WTC11 (cell line): ENCODE measurements around the gene TAF6. TPM values are rescaled to one million over a fixed set of nuclear protein-coding genes. Genes with fewer than 3 reads are reported as not detected.
A peak's percentile ranks its signal among the peaks of the same experiment; 100 is the strongest.

ENCODE experiments used
- ATAC-seq: fragments of 200-7000 bp; cut with Tn5 transposase; 2 replicates; pipeline ENCODE4 v1.10.0; 2021; ENCODE audit warnings: mild to moderate bottlenecking, moderate library complexity
- CTCF ChIA-PET: fragments of 300-600 bp; sonication (Branson Sonifier 250); formaldehyde crosslinking; loops from one replicate; lab custom pipeline; 2021; ENCODE audit warnings: antibody characterized with exemption; lab: Charles Lee
- POLR2A ChIA-PET: fragments of 350-600 bp; sonication (Branson Sonifier 250); formaldehyde crosslinking; loops from one replicate; lab custom pipeline; 2021; ENCODE audit warnings: antibody characterized with exemption; lab: Charles Lee
- DNase-seq: peaks from one replicate; pipeline ENCODE4 v3.0.0; 2021; ENCODE audit warnings: low spot score
- H3K27ac Mint-ChIP-seq: 2 replicates; pipeline ENCODE4 v1.8.0; 2021; ENCODE audit warnings: mixed read lengths
- H3K27me3 Mint-ChIP-seq: 2 replicates; pipeline ENCODE4 v1.8.0; 2021; ENCODE audit warnings: low read depth, mild to moderate bottlenecking, moderate library complexity, mixed read lengths
- H3K36me3 Mint-ChIP-seq: 2 replicates; pipeline ENCODE4 v1.8.0; 2021; ENCODE audit warnings: mixed read lengths
- H3K4me1 Mint-ChIP-seq: 2 replicates; pipeline ENCODE4 v1.8.0; 2022; ENCODE audit warnings: mixed read lengths
- H3K4me3 Mint-ChIP-seq: 2 replicates; pipeline ENCODE4 v1.8.0; 2021; ENCODE audit warnings: mild to moderate bottlenecking, moderate library complexity, mixed read lengths
- H3K9me3 Mint-ChIP-seq: 2 replicates; pipeline ENCODE4 v1.8.0; 2021; ENCODE audit warnings: mixed read lengths
- ATF1 ChIP-seq: sonication (generic); formaldehyde crosslinking; IDR thresholded peaks from 2 replicates; pipeline ENCODE4 v1.8.1; 2023; ENCODE audit warnings: mild to moderate bottlenecking, moderate library complexity, missing genetic modification reagents
- GABPB1 ChIP-seq: sonication (generic); formaldehyde crosslinking; IDR thresholded peaks from 2 replicates; pipeline ENCODE4 v1.8.1; 2023; ENCODE audit warnings: mild to moderate bottlenecking, missing genetic modification reagents
- GTF2I ChIP-seq: fragments of 250-450 bp; sonication (Bioruptor Pico); conservative IDR thresholded peaks from 2 replicates; pipeline ENCODE4 v1.4.0; 2021; ENCODE audit warnings: mild to moderate bottlenecking
- IRF1 ChIP-seq: sonication (generic); formaldehyde crosslinking; IDR thresholded peaks from 2 replicates; pipeline ENCODE4 v1.8.0; 2023; ENCODE audit warnings: missing genetic modification reagents
- JUN ChIP-seq: sonication (generic); formaldehyde crosslinking; IDR thresholded peaks from 2 replicates; pipeline ENCODE4 v1.8.0; 2023; ENCODE audit warnings: mild to moderate bottlenecking, missing genetic modification reagents
- MXD4 ChIP-seq: fragments of 250-450 bp; sonication (Bioruptor Pico); IDR thresholded peaks from 2 replicates; pipeline ENCODE4 v1.8.0; 2021; ENCODE audit warnings: mild to moderate bottlenecking, moderate library complexity, borderline replicate concordance
- NFATC4 ChIP-seq: fragments of 250-450 bp; sonication (Bioruptor Pico); IDR thresholded peaks from 2 replicates; pipeline ENCODE4 v1.9.0; 2021; ENCODE audit warnings: mild to moderate bottlenecking
- PRDM15 ChIP-seq: sonication (generic); formaldehyde crosslinking; IDR thresholded peaks from 2 replicates; pipeline ENCODE4 v1.8.0; 2022; ENCODE audit warnings: missing genetic modification reagents
- RELA ChIP-seq: sonication (generic); formaldehyde crosslinking; IDR thresholded peaks from 2 replicates; pipeline ENCODE4 v1.8.1; 2022; ENCODE audit warnings: missing genetic modification reagents, mild to moderate bottlenecking, borderline replicate concordance
- RORB ChIP-seq: fragments of 250-450 bp; sonication (Bioruptor Pico); IDR thresholded peaks from 2 replicates; pipeline ENCODE4 v1.9.0; 2021; ENCODE audit warnings: mild to moderate bottlenecking
- SOX15 ChIP-seq: fragments of 250-450 bp; sonication (Bioruptor Pico); IDR thresholded peaks from 2 replicates; pipeline ENCODE4 v1.9.0; 2021; ENCODE audit warnings: mild to moderate bottlenecking
- TCF7 ChIP-seq: sonication (generic); formaldehyde crosslinking; IDR thresholded peaks from 2 replicates; pipeline ENCODE4 v1.8.0; 2022; ENCODE audit warnings: mild to moderate bottlenecking, low read depth, missing genetic modification reagents, moderate library complexity
- USF1 ChIP-seq: sonication (generic); formaldehyde crosslinking; IDR thresholded peaks from 2 replicates; pipeline ENCODE4 v1.8.0; 2022; ENCODE audit warnings: mild to moderate bottlenecking, missing genetic modification reagents
- USF2 ChIP-seq: sonication (generic); formaldehyde crosslinking; IDR thresholded peaks from 2 replicates; pipeline ENCODE4 v1.8.1; 2023; ENCODE audit warnings: mild to moderate bottlenecking, missing genetic modification reagents, moderate library complexity
- ZNF232 ChIP-seq: sonication (generic); formaldehyde crosslinking; IDR thresholded peaks from 2 replicates; pipeline ENCODE4 v1.8.0; 2022; ENCODE audit warnings: mild to moderate bottlenecking, missing genetic modification reagents
- ZNF396 ChIP-seq: fragments of 250-450 bp; sonication (Bioruptor Pico); IDR thresholded peaks from 2 replicates; pipeline ENCODE4 v1.8.0; 2021; ENCODE audit warnings: mild to moderate bottlenecking, moderate library complexity, borderline replicate concordance
- ZNF416 ChIP-seq: fragments of 250-450 bp; sonication (Bioruptor Pico); IDR thresholded peaks from 2 replicates; pipeline ENCODE4 v1.9.0; 2021; ENCODE audit warnings: mild to moderate bottlenecking, inconsistent platforms
- total RNA-seq: library from RNA; stranded (reverse); gene quantifications from 3 replicates; pipeline ENCODE4 v1.2.3, GENCODE V29; 2021
- TF ChIP-seq, protein P1 (sequence below): sonication (generic); formaldehyde crosslinking; IDR thresholded peaks from 2 replicates; pipeline ENCODE4 v1.8.1; 2022; ENCODE audit warnings: low read depth, mild to moderate bottlenecking, moderate library complexity, missing genetic modification reagents, borderline replicate concordance
- TF ChIP-seq, protein P2 (sequence below): sonication (generic); formaldehyde crosslinking; IDR thresholded peaks from 2 replicates; pipeline ENCODE4 v1.8.0; 2023; ENCODE audit warnings: missing genetic modification reagents, mild to moderate bottlenecking, borderline replicate concordance
- TF ChIP-seq, protein P3 (sequence below): fragments of 250-450 bp; sonication (Bioruptor Pico); IDR thresholded peaks from 2 replicates; pipeline ENCODE4 v1.9.0; 2021; ENCODE audit warnings: moderate library complexity, mild to moderate bottlenecking, inconsistent platforms, borderline replicate concordance

TAF6 gene
- total RNA-seq, 1 experiment from 2014 or later, result 121 TPM

GRCh38 chr7:100071018-100071723, 48.0 kb downstream of the TAF6 start:
- no peak for ATAC-seq
- TF ChIP-seq, protein P1, sequence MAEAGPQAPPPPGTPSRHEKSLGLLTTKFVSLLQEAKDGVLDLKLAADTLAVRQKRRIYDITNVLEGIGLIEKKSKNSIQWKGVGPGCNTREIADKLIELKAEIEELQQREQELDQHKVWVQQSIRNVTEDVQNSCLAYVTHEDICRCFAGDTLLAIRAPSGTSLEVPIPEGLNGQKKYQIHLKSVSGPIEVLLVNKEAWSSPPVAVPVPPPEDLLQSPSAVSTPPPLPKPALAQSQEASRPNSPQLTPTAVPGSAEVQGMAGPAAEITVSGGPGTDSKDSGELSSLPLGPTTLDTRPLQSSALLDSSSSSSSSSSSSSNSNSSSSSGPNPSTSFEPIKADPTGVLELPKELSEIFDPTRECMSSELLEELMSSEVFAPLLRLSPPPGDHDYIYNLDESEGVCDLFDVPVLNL, result no peak
- TF ChIP-seq GTF2I (CRISPR knock-in tag) (peak; percentile 36), RORB (CRISPR knock-in tag) (no peak), PRDM15 (CRISPR knock-in tag) (no peak)

DNA sequence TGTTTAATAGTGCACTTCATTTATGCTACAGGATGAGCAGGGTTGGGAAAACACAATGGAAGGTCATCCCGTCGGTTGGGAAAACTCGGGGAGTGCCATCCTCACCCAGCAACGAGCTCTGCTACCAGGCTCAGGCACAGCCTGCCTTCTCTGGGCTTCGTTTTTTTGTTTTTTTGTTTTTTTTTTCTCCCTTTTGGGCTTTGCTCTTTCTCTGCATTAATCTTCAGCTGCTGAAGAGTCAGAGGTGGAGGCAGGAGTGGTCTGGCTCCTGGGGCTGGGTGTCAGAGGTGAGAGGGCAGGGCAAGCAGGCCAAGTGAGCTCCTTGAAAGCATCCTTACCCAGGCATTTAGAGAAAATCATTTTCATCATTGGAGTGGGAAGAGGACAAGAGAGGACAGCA, 49.2 kb downstream of the TAF6 start:
- POLR2A ChIA-PET, result interaction anchor here (0.7 kb wide), 1 partner anchor 853 kb away, joined by 5 read pairs; no protein-coding TSS in a partner anchor
- DNase-seq (no peak), ATAC-seq (no peak)
- H3K9me3 Mint-ChIP-seq, result peaks cover 39% of the 10 kb centered on the region
- H3K36me3 Mint-ChIP-seq, result peaks cover 71% of the 10 kb centered on the region
- no peak overlapping the region for H3K27ac Mint-ChIP-seq
- no peak overlapping the region for H3K4me3 Mint-ChIP-seq
- H3K4me1 Mint-ChIP-seq, result no peaks in the 10 kb centered on the region
- peaks cover 13% of the 10 kb centered on the region for H3K27me3 Mint-ChIP-seq
- CTCF ChIA-PET, result interaction anchor here (0.7 kb wide), 1 partner anchor 13 kb away, joined by 4 read pairs; no protein-coding TSS in a partner anchor
- no peak for TF ChIP-seq ZNF232 (CRISPR knock-in tag)
- no peak for TF ChIP-seq RELA (CRISPR knock-in tag)
- no peak for TF ChIP-seq NFATC4 (CRISPR knock-in tag)
- TF ChIP-seq, protein P1, result no peak
- no peak for TF ChIP-seq IRF1 (CRISPR knock-in tag)
- no peak for TF ChIP-seq USF1 (CRISPR knock-in tag)
- no peak for TF ChIP-seq TCF7 (CRISPR knock-in tag)
- no peak for TF ChIP-seq GTF2I (CRISPR knock-in tag)
- TF ChIP-seq SOX15 (CRISPR knock-in tag), result no peak
- no peak for TF ChIP-seq JUN (CRISPR knock-in tag)
- TF ChIP-seq ZNF396 (CRISPR knock-in tag), result no peak
- TF ChIP-seq ATF1, result no peak
- TF ChIP-seq MXD4 (CRISPR knock-in tag), result no peak
- TF ChIP-seq, protein P2, sequence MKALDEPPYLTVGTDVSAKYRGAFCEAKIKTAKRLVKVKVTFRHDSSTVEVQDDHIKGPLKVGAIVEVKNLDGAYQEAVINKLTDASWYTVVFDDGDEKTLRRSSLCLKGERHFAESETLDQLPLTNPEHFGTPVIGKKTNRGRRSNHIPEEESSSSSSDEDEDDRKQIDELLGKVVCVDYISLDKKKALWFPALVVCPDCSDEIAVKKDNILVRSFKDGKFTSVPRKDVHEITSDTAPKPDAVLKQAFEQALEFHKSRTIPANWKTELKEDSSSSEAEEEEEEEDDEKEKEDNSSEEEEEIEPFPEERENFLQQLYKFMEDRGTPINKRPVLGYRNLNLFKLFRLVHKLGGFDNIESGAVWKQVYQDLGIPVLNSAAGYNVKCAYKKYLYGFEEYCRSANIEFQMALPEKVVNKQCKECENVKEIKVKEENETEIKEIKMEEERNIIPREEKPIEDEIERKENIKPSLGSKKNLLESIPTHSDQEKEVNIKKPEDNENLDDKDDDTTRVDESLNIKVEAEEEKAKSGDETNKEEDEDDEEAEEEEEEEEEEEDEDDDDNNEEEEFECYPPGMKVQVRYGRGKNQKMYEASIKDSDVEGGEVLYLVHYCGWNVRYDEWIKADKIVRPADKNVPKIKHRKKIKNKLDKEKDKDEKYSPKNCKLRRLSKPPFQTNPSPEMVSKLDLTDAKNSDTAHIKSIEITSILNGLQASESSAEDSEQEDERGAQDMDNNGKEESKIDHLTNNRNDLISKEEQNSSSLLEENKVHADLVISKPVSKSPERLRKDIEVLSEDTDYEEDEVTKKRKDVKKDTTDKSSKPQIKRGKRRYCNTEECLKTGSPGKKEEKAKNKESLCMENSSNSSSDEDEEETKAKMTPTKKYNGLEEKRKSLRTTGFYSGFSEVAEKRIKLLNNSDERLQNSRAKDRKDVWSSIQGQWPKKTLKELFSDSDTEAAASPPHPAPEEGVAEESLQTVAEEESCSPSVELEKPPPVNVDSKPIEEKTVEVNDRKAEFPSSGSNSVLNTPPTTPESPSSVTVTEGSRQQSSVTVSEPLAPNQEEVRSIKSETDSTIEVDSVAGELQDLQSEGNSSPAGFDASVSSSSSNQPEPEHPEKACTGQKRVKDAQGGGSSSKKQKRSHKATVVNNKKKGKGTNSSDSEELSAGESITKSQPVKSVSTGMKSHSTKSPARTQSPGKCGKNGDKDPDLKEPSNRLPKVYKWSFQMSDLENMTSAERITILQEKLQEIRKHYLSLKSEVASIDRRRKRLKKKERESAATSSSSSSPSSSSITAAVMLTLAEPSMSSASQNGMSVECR, result no peak
- no peak for TF ChIP-seq GABPB1 (CRISPR knock-in tag)
- TF ChIP-seq ZNF416, result no peak
- TF ChIP-seq, protein P3, sequence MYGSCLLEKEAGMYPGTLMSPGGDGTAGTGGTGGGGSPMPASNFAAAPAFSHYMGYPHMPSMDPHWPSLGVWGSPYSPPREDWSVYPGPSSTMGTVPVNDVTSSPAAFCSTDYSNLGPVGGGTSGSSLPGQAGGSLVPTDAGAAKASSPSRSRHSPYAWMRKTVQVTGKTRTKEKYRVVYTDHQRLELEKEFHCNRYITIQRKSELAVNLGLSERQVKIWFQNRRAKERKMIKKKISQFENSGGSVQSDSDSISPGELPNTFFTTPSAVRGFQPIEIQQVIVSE (CRISPR knock-in tag), result no peak
- TF ChIP-seq USF2 (CRISPR knock-in tag), result no peak

More at GRCh38 chr7:100071018-100071723, 48.0 kb downstream of the TAF6 start:
- POLR2A ChIA-PET, result interaction anchor here (0.7 to 1.2 kb wide), 2 partner anchors 29 to 78 kb away, joined by 3 read pairs; partner anchors contain the start of gene LAMTOR4
- no peak overlapping the region for H3K4me3 Mint-ChIP-seq
- no peak for DNase-seq
- H3K27ac Mint-ChIP-seq, result no peak overlapping the region
- H3K4me1 Mint-ChIP-seq, result no peaks in the 10 kb centered on the region
- H3K9me3 Mint-ChIP-seq, result peaks cover 51% of the 10 kb centered on the region
- CTCF ChIA-PET, result interaction anchor here (0.7 to 1.2 kb wide), 2 partner anchors 11 to 61 kb away, joined by 3 to 5 read pairs; no protein-coding TSS in a partner anchor
- H3K36me3 Mint-ChIP-seq, result peaks cover 75% of the 10 kb centered on the region
- peaks cover 13% of the 10 kb centered on the region for H3K27me3 Mint-ChIP-seq
